ENCODE measurements around the gene VSIG10L.

GRCh38 chr19:51330366-51330765, 11.6 kb downstream of the VSIG10L start:
- TF ChIP-seq CTCF (optimal IDR thresholded peaks at IDR 0.05 in 1 of 3, IDR thresholded peaks at IDR 0.05 in 1 of 3, conservative IDR thresholded peaks at IDR 0.05 in 1 of 3; ENCODE audit: extremely low read depth in 1 of 3, insufficient read depth in 2 of 3, low read length in 3 of 3) (no peak), EZH2 (IDR thresholded peaks at IDR 0.05; ENCODE audit: low read length) (no peak)

Measured in keratinocyte (primary cell).